GM21381 (cell line): ENCODE measurements around the gene TAS2R10.
"Not testable (repeated sequence)": the region's sequence is repeated elsewhere in the genome, so short reads cannot be mapped to it uniquely, and the experiment has no call there.

Experiments used
- ATAC-seq: cut with Tn5 transposase; IDR thresholded peaks from one replicate; pipeline ENCODE4 v1.9.1; 2021; ENCODE audit warnings: mild to moderate bottlenecking, moderate library complexity; ENCODE audit not compliant: unreplicated experiment

TAS2R10 gene, protein sequence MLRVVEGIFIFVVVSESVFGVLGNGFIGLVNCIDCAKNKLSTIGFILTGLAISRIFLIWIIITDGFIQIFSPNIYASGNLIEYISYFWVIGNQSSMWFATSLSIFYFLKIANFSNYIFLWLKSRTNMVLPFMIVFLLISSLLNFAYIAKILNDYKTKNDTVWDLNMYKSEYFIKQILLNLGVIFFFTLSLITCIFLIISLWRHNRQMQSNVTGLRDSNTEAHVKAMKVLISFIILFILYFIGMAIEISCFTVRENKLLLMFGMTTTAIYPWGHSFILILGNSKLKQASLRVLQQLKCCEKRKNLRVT

DNA sequence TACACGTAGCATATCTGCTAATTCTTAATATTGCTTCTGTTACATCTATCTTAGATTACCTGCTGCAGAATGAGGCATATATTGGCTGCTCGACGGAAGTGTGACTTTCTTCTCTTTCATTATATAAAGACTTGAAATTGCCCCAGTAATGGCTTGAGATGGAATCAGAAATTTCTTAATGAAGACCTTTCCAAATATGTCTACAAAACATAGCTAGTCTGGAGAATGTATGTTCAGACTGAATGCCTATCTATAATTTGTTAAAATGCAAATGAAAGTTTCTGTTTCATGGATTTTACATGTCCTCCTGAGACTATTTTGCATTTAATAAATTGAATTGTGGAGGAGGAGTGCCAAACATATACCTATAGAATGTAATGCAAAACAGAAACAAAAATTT, at the start of gene TAS2R10:
TAS2R10 (minus strand) TSS at position 101 of the 400 bp plus-strand sequence; CDS start at position 12, 89 bp downstream.
- ATAC-seq = no peak

DNA sequence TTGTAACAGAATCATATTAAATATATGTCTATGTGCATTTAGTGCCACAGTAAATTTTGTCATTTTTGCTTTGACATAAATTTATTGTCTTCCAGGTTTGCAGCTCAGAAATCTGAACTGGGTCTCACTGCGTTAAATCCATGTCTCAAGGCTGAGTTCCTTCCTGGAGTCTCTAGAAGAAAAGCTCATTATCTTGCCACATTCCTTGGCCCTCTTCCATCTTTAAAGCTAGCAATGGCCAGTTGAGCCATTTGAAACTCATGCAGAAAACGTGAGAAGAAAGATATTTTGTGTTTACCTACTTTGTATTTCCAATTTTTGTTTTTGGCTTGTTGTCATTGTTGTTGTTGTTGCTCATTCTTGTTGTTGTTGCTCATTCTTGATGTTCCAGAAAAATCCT, 47.2 kb upstream of the TAS2R10 start:
- no peak for ATAC-seq

DNA sequence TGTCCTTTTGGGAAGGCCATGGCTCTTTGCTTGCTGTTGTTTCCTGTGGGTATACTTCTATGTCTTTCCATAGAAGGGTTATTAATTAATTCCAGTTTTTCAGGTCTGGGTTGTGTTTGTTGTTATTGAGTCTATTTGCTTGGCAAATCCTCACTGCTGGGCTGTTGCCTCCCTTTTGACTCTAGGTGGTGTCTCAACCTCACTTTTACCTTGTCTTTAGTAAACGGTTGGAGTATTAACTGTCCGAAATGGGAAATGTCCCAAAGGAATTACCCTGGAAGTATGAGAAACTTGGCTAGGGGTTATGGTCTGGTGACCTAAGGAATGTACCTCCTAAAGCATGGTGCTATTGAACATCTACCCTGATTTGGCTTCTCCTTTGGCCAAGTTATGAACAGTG, 41.2 kb upstream of the TAS2R10 start:
- no peak for ATAC-seq

DNA sequence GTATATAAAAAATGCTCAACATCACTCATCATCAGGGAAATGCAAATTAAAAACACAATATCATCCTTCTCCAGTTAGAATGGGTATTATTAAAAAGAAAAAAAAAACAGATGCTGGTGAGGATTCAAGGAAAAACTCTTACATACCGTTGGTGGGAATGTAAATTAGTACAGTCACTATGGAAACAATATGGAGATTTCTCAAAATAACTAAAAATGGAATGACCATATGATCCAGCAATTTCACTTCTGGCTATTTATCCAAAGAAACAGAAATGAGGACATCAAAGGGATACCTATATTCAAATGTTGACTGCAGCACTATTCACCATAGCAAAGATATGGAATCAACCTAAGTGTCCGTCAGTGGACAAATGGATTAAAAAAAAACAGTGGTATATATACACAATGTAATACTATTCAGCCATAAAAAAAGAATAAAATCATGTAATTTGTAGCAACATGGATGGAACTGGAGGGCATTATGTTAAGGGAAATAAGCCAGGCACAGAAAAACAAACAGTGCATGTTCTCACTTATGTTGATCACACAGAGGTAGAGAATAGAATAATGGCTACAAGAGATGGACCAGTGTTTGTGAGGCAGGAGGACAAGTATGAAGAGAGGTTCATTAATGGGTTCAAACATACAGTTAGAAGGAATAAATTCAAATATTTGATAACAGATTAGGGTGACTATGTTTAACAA, 37.5 kb upstream of the TAS2R10 start:
- no peak for ATAC-seq

DNA sequence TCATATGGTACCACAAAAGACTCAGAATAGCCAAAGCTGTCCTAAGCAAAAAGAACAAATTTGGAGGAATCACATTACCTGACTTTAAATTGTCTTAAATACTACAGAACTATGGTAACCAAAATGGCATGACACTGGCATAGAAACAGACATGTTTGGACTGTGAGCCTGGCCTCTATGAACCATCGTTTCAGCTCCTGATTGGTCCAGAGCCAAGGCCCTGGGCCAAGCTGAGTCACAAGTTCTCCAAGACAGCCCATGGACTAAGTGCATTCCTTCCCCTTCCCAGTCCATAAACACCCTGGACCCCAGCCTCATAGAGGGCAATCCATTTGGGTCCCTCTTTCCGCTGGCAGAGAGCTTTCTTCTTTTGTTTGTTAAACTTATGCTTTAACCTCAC, 35.2 kb upstream of the TAS2R10 start:
- no peak for ATAC-seq

DNA sequence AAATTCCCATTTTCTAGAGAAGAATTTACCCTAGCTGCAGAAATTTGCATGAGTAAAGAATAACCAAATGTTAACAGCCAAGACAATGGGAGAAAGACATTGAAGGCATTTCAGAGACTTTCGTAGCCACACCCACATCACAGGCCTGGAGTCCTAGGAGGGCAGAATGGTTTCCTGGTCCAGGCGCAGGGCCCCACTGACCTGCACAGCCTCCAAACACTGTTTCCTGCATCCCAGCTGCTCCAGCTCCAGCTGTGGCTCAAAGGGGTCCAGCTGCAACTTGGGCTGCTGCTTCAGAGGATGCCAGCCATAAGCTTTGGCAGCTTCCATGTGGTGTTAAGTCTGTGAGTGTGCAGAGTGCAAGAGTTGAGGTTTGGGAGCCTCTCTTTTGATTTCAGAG, 29.6 kb upstream of the TAS2R10 start:
- ATAC-seq = no peak

DNA sequence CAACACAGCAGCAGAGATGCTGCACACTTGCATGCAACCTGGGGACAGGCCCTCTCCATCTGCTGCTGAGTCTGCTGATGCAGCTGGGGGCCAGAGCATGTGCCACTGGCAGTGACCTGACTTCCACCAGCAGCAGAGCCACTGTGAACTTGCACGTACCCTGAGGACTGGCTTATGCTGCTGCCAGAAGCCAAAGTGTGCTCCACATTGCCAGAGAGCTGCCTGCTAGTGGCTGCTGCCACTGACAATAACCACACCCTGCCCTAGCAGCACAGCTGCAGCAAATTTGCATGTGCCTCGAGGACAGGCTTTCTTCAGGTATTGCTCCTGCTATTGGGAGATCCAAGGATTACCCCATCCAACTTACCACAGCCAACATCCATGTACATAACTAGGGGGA, 27.6 kb upstream of the TAS2R10 start:
- ATAC-seq = no peak

DNA sequence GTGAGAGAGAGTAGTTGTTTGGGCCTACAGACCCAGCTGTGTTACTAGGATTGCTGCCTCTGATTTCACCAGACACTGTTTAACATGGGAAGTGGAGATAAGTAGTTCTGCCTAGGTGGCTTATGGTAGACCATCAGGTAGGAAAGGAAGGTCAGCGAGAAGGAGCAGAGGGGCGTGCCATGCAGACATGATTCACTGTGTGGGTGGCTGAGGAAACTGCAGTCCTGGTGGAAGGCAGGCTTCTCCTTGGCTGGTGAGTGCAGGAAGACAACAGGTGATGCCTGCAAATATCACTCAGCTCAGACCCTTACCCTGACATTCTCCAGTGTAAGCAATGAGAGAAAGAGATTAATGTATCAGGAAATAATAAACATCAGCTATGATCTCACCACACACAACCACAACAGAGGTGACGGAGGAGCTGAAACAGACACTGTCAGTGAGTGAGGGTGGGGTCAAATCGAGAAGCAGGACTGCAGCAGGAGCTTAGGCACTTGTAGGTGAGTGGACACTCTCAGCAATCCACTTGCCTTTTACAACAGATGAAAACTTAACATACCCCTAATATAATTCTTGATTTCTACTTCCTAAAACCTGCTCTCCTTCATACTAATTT, 25.2 kb upstream of the TAS2R10 start:
- no peak for ATAC-seq

DNA sequence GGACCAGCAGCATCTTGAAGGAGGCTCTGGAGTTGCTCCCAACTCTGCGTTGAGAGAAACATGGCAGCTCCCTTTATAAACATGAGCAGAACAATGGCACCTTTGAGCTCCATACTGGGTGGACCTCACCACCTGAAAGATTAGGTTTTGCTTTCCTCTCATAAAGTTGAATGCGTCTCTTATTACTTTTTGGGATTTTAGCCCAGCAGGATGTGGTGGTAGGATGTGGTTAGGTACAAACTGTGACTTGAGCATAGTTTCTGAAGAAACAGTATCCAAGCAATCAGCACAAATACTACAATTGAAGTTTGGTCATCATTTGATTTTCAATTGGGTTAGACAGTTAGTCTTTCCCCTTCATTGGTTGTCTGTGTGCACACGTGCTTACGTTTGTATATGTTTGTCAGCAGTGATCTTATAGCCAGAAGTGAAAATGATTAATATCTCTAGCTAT, 23.3 kb upstream of the TAS2R10 start, which contains the start of gene PRR4:
PRR4 (minus strand) TSS at position 51 of the 454 bp plus-strand sequence; CDS start at position 13, 38 bp downstream.
- ATAC-seq = no peak

DNA sequence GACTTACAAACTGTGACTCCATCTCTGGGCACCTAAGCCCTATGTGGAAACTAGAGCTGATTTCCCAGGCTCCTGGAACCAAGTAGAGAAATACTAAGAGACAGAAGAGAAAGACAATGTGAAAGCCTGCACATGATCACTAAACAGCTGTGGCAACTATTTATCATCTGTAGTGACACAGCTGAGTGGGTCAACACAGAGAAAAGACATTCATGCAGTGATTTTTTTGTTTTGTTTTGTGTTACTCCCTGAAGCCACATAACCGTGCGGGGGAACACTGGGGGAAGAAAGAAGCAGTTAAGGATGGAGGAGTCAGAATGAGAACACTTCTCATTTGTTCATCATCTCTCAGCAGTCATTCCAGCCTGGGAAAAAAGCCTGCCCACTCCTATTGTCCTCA, 21.6 kb upstream of the TAS2R10 start:
- no peak for ATAC-seq

DNA sequence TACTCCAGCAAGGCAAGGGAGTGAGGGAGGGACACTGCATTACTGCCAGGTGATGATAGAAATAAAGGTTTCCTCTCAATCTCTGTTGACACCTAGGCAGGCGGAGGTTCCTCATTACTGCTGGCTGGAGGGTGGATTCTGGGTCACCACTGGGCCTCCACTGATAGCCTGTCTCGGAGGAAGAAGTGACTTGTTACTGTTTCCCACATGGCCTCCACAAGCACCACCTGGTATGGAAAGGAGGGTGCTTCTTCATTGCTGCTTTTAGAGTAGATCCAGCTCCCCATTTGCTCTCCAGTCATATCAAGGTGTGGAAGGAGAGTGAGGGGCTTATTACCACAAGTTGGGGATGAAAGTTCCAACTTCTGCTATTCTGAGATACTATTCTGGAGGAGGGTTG, 16.7 kb upstream of the TAS2R10 start:
- ATAC-seq = no peak

DNA sequence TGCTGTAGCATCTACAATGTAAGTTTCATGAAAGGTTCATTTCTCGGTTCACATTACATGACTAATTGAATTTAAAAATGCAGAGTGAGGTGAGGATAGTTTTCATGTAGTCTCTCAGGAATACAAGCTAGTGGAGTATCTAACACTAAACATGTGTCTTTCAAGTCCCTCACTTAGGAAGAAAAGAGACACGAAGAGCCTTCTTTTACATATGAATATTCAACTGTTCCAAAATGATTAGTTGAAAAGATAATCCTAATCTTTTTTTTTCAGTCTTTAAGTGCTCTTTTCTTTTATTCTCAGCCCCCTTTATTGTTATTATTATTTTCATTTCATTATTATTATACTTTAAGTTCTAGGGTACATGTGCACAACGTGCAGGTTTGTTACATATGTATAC, 12.3 kb upstream of the TAS2R10 start:
- no peak for ATAC-seq

DNA sequence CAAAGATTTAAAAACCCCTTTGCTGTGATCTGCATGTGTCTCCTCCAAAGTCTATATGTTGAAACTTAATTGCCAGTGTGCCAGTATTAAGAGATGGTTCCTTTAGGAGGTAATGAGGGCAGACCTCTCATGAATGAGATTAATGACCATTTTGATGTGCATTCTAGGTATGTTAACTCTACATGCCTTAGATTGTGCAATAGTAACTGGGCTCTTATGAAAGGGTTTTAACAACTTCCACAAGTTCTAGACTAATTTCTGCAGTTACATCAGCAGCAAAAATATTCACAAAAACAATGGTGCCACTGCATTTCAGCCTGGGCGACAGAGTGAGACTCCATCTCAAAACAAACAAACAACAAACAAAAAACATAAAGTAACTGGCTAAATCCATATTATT, 3.8 kb upstream of the TAS2R10 start:
- ATAC-seq = no peak

DNA sequence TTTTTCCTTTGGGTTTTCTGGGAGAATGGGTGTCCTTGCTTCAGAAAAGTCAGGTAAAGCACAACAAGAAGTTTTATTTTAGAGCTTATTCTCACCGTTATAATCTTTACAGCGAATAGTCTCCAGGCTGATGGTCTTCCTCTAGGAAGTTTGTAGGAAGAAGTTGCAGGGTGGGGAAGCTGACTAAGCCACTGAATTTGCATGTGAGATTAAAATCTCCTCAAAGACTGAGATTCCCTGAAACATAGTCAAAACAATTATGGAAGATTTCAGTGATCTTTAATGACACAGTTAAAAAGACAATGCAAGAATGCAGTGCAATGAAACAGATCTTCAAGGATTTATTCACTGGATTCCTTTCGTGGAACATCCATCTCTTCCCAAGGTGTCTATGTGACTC, 1.2 kb downstream of the TAS2R10 start:
- ATAC-seq = no peak

DNA sequence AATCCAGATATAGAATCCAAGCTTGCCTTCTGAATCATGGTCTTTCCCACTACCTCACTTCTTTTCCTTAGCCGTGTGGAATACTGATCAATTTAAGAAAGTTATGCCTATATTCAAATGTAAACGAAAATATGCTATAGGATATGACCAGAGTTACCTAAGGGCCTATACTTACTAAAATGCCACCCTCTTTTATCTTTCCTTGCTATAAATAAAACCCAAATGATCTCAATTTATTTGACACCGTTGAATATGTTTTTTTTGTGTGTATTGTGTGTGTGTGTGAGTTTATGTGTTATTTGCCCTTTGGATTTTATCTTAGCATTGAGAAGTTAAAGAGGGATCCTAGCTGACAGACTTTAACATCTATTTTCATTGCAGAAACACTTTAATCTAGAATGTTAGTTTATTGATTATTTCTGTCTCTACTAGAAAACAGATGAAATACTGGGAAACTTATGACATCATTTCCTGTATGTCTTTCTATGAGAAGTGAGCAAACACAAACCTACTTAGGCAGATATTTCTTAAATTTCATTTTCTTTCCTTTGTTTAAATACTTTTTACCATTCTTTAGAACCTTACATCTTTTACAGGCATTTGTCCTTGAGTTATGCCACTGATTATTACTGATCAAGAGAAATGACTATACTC, 14.1 kb downstream of the TAS2R10 start:
- no peak for ATAC-seq

DNA sequence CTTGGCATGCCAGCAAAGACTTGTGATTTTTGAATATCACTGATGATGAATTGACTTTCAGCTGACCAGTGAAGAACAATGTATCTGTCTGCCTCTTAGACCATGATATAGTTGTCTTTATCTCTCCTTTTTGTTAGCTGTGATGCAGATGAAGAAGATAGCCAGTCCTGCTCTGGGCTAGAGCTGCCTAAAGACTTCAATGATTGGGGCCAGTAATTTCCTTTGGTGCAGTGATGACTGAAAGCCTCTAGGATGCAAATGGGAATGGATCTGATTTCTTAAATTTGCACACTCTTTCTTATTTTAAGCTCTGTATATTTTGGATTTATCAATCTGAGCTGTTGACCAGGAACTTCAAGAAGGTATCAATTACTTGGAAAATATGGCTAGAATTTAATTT, 16.1 kb downstream of the TAS2R10 start, which contains the start of gene TAS2R9:
TAS2R9 (minus strand) TSS at position 101 of the 400 bp plus-strand sequence; CDS start at position 8, 93 bp downstream.
- no peak for ATAC-seq

DNA sequence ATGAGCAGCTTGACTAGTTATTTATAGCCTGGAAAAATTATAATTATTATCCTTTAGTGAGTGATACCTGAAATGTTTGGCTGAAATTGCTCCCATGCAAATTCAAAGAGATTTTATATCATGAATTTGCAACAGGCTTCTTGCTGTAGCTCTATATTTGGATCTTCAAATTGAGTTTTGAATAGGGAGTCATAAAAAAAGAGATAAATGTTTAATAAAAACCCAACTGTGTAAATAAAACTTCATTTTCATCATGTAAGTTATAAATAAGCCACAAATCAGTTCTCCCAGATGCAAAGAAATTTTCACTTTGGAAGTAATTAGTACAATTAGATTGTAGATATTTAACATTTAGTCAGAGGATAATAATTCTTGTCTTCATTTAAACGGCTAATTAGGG, 19.0 kb downstream of the TAS2R10 start, which contains the start of gene TAS2R8:
TAS2R8 (minus strand) TSS at position 101 of the 400 bp plus-strand sequence. CDS start 306 bp downstream, outside the sequence.
- ATAC-seq = no peak

DNA sequence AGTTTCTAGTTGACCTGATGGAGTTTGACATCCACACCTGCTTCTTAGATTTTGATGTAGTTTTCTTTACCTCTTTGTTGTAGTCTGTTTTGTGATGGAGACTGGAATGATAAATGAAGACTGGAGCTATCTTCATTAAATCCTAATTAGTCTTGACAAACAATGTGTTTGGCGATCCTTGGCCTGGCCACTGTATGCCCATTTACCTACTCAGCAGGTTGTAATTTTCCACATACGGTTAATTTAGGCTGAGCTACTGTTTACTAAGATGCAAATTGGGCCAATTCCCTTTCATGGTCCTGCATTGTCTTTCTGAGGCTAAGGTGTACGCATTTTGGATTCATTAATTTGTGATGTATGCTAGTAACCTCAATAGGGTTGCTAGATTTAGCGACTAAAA, 23.6 kb downstream of the TAS2R10 start, which contains the start of gene TAS2R7:
TAS2R7 (minus strand) TSS at position 41 of the 400 bp plus-strand sequence. CDS start 57 bp downstream, outside the sequence.
- ATAC-seq = no peak

DNA sequence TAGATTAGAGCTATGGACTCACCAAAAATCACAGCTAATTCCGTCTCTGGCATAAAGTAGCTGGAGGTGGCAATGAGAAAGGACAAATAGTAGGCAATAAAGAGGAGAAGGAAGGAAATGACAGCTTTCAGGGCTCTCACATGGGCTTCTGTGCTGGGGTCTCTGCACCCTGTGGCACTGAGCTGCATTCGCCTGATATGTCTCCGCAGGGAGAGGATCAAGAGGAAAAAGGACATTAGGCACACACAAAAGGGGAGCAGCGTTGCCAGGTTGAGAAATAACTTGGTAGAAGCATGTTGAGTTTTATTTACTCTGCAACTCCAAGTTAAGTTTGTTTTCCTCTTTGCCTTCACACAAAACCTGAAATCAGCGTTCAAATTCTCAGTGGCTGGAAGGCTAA, 24.4 kb downstream of the TAS2R10 start:
- no peak for ATAC-seq

DNA sequence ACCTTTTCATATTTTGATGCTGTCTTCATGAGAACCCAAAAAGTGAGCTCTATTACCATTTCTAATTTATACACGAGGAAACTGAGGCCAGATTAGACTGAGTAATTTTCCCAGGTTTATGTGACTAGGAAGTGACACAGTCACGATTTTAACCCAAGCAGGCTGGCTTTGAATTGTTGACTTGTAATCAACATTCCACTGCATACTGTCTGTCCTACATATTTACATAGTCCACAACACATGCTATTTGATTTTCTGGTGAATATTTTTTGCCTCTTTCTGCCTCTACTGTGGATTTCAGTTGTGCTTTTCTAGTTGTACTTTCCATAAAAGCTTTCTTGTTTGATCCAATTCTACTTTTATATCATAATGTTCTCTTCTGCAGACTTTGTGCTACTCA, 31.9 kb downstream of the TAS2R10 start:
- ATAC-seq = no peak

DNA sequence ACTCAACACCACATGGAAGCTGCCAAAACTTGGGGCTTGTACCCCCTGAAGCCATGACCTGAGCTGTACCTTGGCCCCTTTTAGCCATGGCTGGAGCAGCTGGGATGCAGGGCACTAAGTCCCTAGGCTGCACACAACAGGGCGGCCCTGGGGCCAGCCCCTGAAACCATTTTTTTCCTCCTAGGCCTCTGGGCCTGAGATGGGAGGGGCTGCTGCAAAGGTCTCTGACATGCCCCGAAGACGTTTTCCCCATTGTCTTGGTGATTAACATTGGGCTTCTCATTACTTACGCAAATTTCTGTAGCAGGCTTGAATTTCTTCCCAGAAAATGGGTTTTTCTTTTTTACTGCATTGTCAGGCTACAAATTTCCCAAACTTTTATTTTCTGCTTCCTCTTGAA, 34.4 kb downstream of the TAS2R10 start:
- not testable (repeated sequence) for ATAC-seq
